CD14-positive monocyte (primary cell): ENCODE results near the gene CAMKK1. TPM values are rescaled to one million over a fixed set of nuclear protein-coding genes. Genes with fewer than 3 reads are reported as not detected.

Source experiments
- DNase-seq, 3 donors: peaks; one replicate each; pipeline ENCODE4 v3.0.0-alpha.2; 2011 to 2022
- H2AFZ ChIP-seq: 2 replicates; pipeline ENCODE4 v1.6.0; 2012; ENCODE audit warnings: mild to moderate bottlenecking, low read depth, low read length, inconsistent platforms; ENCODE audit not compliant: insufficient read depth, poor library complexity, severe bottlenecking
- H3K27ac ChIP-seq, 2 donors: 1 replicate in 1 of 2; 2 replicates in 1 of 2; pipeline ENCODE4 v1.5.1; 2012 to 2013; ENCODE audit warnings: low read length in 2 of 2, control low read depth in 1 of 2, inconsistent platforms in 1 of 2, low read depth in 1 of 2, mild to moderate bottlenecking in 1 of 2
- H3K27me3 ChIP-seq, 2 donors: one replicate each; pipeline versions ENCODE4 v1.6.0 to v1.6.1; 2011 to 2013; ENCODE audit warnings: low read length in 2 of 2; ENCODE audit not compliant: control insufficient read depth in 2 of 2, insufficient read depth in 2 of 2
- H3K36me3 ChIP-seq, 2 donors: replicated peaks in 1 of 2; 1 replicate in 1 of 2; 2 replicates in 1 of 2; pipeline versions ENCODE4 v1.5.1 to v1.6.1; 2012 to 2013; ENCODE audit warnings: low read length in 2 of 2, control low read depth in 1 of 2, inconsistent platforms in 1 of 2, mild to moderate bottlenecking in 1 of 2; ENCODE audit not compliant: insufficient read depth in 2 of 2, control insufficient read depth in 1 of 2
- H3K4me1 ChIP-seq, 2 donors: 1 replicate in 1 of 2; 2 replicates in 1 of 2; pipeline versions ENCODE4 v1.5.1 to v1.6.1; 2012 to 2013; ENCODE audit warnings: low read length in 2 of 2, control low read depth in 1 of 2, inconsistent platforms in 1 of 2, mild to moderate bottlenecking in 1 of 2, moderate library complexity in 1 of 2; ENCODE audit not compliant: insufficient read depth in 2 of 2, control insufficient read depth in 1 of 2
- H3K4me2 ChIP-seq: replicated peaks from 2 replicates; pipeline ENCODE3; 2012; ENCODE audit warnings: low read length, moderate library complexity, mild to moderate bottlenecking; ENCODE audit not compliant: poor library complexity, severe bottlenecking; ENCODE audit errors: extremely low read depth
- H3K4me3 ChIP-seq, 3 experiments: fragments of 200-600 bp in 1 of 3; sonication (generic) in 1 of 3; replicated peaks in 1 of 3; 1 replicate in 2 of 3; 2 replicates in 1 of 3; pipeline ENCODE4 v1.5.1; 2011 to 2013; ENCODE audit warnings: low read length in 3 of 3, mild to moderate bottlenecking in 3 of 3, control low read depth in 2 of 3, low read depth in 2 of 3, inconsistent platforms in 1 of 3, moderate library complexity in 1 of 3
- H3K79me2 ChIP-seq: 2 replicates; pipeline ENCODE4 v1.6.0; 2012; ENCODE audit warnings: mild to moderate bottlenecking, control low read depth, inconsistent platforms, low read length, moderate library complexity; ENCODE audit not compliant: insufficient read depth
- H3K9ac ChIP-seq: 2 replicates; pipeline ENCODE4 v1.6.0; 2017; ENCODE audit warnings: low read length, mild to moderate bottlenecking; ENCODE audit not compliant: insufficient read depth, poor library complexity, severe bottlenecking
- H3K9me3 ChIP-seq, 2 donors: replicated peaks in 1 of 2; 1 replicate in 1 of 2; 2 replicates in 1 of 2; pipeline versions ENCODE4 v1.5.1 to v1.6.1; 2012 to 2013; ENCODE audit warnings: low read length in 2 of 2, control low read depth in 1 of 2; ENCODE audit not compliant: control insufficient read depth in 1 of 2, insufficient read depth in 1 of 2
- H4K20me1 ChIP-seq: 2 replicates; pipeline ENCODE4 v1.6.0; 2012; ENCODE audit warnings: mild to moderate bottlenecking, low read length, control low read depth, moderate library complexity; ENCODE audit not compliant: insufficient read depth
- H3K27ac Mint-ChIP-seq, 7 donors: one replicate each; pipeline ENCODE4 v1.8.0; 2020; ENCODE audit warnings: mild to moderate bottlenecking in 7 of 7, mixed read lengths in 7 of 7, moderate library complexity in 6 of 7, inconsistent platforms in 2 of 7
- H3K27me3 Mint-ChIP-seq, 3 donors: one replicate each; pipeline ENCODE4 v1.8.0; 2021 to 2022; ENCODE audit warnings: low read depth in 3 of 3, mild to moderate bottlenecking in 3 of 3, mixed read lengths in 3 of 3, moderate library complexity in 3 of 3, inconsistent platforms in 1 of 3
- H3K36me3 Mint-ChIP-seq, 2 donors: one replicate each; pipeline ENCODE4 v1.8.0; 2020; ENCODE audit warnings: mixed read lengths in 2 of 2, inconsistent platforms in 1 of 2, mild to moderate bottlenecking in 1 of 2
- H3K4me1 Mint-ChIP-seq: one replicate; pipeline ENCODE4 v1.8.0; 2020; ENCODE audit warnings: mild to moderate bottlenecking, mixed read lengths
- H3K4me3 Mint-ChIP-seq, 2 donors: one replicate each; pipeline ENCODE4 v1.8.0; 2020; ENCODE audit warnings: mild to moderate bottlenecking in 2 of 2, mixed read lengths in 2 of 2, moderate library complexity in 1 of 2
- H3K9me3 Mint-ChIP-seq, 7 donors: one replicate each; pipeline ENCODE4 v1.8.0; 2020 to 2022; ENCODE audit warnings: mixed read lengths in 7 of 7, mild to moderate bottlenecking in 6 of 7, moderate library complexity in 6 of 7, inconsistent platforms in 2 of 7
- WGBS: methylation state at CpG from one replicate; pipeline ENCODE4 v1.1.5; 2013; ENCODE audit warnings: missing lambda C conversion rate; ENCODE audit not compliant: insufficient coverage; 5-methylcytosine and 5-hydroxymethylcytosine counted together
- intact Hi-C, 2 donors: fragments of 100-400 bp; cut with micrococcal nuclease; formaldehyde crosslinking; loops; one replicate each; pipeline versions ENCODE4 v1.15.0 to v1.15.1; 2023
- polyA plus RNA-seq, 3 donors: library from polyadenylated mRNA; depleted of rRNA in 1 of 3; unstranded in 2 of 3; stranded (reverse) in 1 of 3; fragments of 300-500 nt in 2 of 3; fragments of >200 nt in 1 of 3; fragmentation: Illumina TruSeq in 2 of 3; gene quantifications; 1 replicate in 2 of 3; 2 replicates in 1 of 3; pipeline ENCODE4 v1.2.3, GENCODE V29; 2012 to 2021
- TF ChIP-seq, protein P1 (sequence below): fragments of 200-600 bp; IDR thresholded peaks from one replicate; pipeline ENCODE4 v1.8.0; 2022; ENCODE audit warnings: antibody characterized with exemption, mild to moderate bottlenecking

Gene CAMKK1
- polyA plus RNA-seq, 3 donors, result 0.74 to 24.1 (median 1.5) TPM

DNA sequence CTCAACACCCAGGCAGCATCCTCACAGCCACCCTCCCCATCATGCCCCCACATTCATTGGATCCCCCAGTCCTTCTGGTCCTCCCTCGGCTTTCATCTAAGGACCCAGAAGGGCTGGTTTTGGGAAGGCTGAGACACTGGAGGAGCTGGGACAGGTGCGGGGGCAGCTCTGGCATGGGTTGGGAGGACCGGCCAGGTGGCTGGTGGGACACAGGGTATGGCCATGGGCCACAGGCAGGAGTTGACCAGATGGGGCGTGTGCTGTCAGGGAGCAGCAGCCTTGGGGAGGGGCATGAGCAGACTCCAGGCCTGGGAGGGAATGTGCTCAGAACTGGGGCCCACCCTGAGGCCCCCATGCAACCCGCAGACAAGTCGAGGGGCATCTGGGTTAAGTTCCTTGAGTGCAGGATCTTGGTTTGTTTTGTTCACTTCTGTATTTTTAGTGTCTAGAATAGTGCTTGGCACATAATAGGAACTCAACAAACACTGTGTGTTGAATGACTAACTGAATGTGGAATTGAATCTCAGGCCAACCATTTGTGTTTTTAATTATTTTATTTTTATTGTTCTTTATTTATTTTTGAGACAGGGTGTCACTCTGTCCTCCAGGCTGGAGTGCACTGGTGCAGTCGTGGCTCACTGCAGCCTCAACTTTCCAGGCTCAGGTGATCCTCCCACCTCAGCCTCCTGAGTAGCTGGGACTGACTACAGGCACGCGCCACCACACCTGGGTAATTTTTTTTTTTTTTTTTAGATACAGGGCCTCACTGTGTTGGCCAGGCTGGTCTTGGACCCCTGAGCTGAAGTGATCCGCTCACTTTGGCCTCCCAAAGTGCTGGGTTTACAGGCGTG lies 17.8 kb upstream of the CAMKK1 start:
- Histone ChIP-seq H3K27ac (peak overlapping the region; percentile 53 to 68), H3K4me1 (peaks cover 48 to 49% of the 10 kb centered on the region in 2 donors), H3K9me3 (no peaks in the 10 kb centered on the region), H3K4me3 (peak overlapping the region in 1 of 3 experiments; percentile 49), H2AFZ (no peak overlapping the region), H4K20me1 (peaks cover 100% of the 10 kb centered on the region), H3K36me3 (peaks cover 7 to 24% of the 10 kb centered on the region in 2 donors), H3K79me2 (peaks cover 98% of the 10 kb centered on the region), H3K27me3 (no peaks in the 10 kb centered on the region), H3K4me2 (peak overlapping the region; percentile 56), H3K9ac (no peak overlapping the region)
- TF ChIP-seq, protein P1, sequence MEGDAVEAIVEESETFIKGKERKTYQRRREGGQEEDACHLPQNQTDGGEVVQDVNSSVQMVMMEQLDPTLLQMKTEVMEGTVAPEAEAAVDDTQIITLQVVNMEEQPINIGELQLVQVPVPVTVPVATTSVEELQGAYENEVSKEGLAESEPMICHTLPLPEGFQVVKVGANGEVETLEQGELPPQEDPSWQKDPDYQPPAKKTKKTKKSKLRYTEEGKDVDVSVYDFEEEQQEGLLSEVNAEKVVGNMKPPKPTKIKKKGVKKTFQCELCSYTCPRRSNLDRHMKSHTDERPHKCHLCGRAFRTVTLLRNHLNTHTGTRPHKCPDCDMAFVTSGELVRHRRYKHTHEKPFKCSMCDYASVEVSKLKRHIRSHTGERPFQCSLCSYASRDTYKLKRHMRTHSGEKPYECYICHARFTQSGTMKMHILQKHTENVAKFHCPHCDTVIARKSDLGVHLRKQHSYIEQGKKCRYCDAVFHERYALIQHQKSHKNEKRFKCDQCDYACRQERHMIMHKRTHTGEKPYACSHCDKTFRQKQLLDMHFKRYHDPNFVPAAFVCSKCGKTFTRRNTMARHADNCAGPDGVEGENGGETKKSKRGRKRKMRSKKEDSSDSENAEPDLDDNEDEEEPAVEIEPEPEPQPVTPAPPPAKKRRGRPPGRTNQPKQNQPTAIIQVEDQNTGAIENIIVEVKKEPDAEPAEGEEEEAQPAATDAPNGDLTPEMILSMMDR, result no peak
- WGBS, result 73% methylated on average over 9 of the region's 11 CpGs
- H3K27ac Mint-ChIP-seq, result peak overlapping the region; percentile 60 to 90 (median 88)
- peaks cover 0 to 2% (median 1%) of the 10 kb centered on the region in 3 donors for H3K27me3 Mint-ChIP-seq
- DNase-seq, result peak in 1 of 3 donors; percentile 23
- peaks cover 39 to 82% of the 10 kb centered on the region in 2 donors for H3K36me3 Mint-ChIP-seq
- H3K4me1 Mint-ChIP-seq, result peaks cover 57% of the 10 kb centered on the region
- peak overlapping the region; percentile 65 to 88 for H3K4me3 Mint-ChIP-seq
- intact Hi-C loops, result loop anchor here (5.0 to 10.0 kb wide), 2 partner anchors 46 to 92 kb away; no protein-coding TSS in a partner anchor
- H3K9me3 Mint-ChIP-seq, result peaks cover 0 to 4% (median 2%) of the 10 kb centered on the region in 7 donors

DNA sequence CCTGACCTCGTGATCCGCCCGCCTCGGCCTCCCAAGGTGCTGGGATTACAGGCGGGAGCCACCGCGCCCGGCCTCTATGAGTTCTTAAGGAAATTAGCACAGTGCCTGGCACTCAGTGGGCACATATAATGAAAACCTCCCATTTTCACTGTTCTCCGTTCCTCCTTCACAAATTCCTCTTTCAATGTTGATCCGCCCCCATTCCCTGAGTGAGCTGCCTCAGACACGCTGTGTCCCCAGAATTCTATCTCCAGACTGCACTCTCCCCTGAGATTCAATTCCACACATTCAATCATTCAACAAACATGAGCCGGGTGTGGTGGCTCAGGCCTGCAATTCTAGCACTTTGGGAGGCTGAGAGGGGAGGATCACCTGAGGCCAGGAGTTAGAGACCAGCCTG lies 16.4 kb upstream of the CAMKK1 start:
- TF ChIP-seq, protein P1, result no peak
- H3K27ac Mint-ChIP-seq, result peak overlapping the region in 3 of 7 donors; percentile 43 to 88 (median 71)

More for the DNA sequence above, 16.4 kb upstream of the CAMKK1 start:
- H3K36me3 Mint-ChIP-seq, result peaks cover 33 to 91% of the 10 kb centered on the region in 2 donors
- Histone ChIP-seq H3K4me1 (peaks cover 34 to 35% of the 10 kb centered on the region in 2 donors), H3K4me3 (no peak overlapping the region), H2AFZ (no peak overlapping the region), H3K27me3 (no peaks in the 10 kb centered on the region), H4K20me1 (peaks cover 100% of the 10 kb centered on the region), H3K36me3 (peaks cover 10 to 24% of the 10 kb centered on the region in 2 donors), H3K27ac (peak overlapping the region in 1 of 2 donors; percentile 32), H3K9ac (no peak overlapping the region), H3K4me2 (no peak overlapping the region), H3K79me2 (peaks cover 84% of the 10 kb centered on the region), H3K9me3 (no peaks in the 10 kb centered on the region)
- H3K4me1 Mint-ChIP-seq, result peaks cover 43% of the 10 kb centered on the region
- peaks cover 0 to 4% (median 2%) of the 10 kb centered on the region in 7 donors for H3K9me3 Mint-ChIP-seq
- intact Hi-C loops, result loop anchor here in 1 of 2 donors (5.0 kb wide), 1 partner anchor 47 kb away; no protein-coding TSS in a partner anchor
- DNase-seq, result no peak
- peaks cover 0 to 2% (median 1%) of the 10 kb centered on the region in 3 donors for H3K27me3 Mint-ChIP-seq
- WGBS, result 88% methylated on average over 7 of the region's 12 CpGs
- no peak overlapping the region for H3K4me3 Mint-ChIP-seq
